ENCODE measurements around the gene DPEP2.
"Not testable (repeated sequence)": the region's sequence is repeated elsewhere in the genome, so short reads cannot be mapped to it uniquely, and the experiment has no call there.

Gene DPEP2

DNA sequence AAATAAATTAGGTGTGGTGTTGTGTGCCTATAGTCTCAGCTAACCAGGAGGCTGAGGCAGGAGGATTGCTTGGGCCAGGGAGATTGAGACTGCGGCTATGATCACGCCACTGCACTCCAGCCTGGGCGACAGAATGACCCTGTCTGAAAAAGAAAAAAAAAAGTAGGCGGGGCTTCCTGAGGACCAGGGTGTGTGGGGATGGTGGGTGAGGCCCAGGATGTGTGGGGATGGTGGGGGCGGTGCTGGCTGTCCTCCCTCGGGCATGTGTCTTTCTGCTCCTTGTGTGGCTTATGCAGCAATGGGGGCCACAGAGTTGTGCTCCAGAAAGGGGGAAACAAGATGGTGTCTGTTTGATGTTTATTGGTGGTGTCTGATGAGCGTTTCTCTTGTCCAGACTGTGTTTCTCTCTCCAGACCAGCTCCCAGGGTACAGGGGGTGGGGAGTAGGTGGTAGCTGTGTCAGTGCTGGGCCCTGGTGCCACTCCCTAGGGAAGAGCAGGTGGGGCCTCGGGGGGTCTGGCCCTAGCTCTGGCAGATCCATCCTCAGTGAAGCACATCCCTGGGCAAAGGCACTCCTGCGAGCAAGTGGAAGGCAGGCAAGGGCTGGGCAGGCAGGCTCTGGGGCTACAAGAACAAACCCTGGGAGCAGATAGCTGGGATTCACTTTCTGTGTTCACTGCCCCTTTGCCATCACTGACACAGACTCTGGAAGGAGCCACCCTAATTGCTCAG is 57.6 kb downstream of the DPEP2 start:
- peaks cover 15% of the 10 kb centered on the region for H3K79me2 ChIP-seq (ENCODE audit: insufficient read depth, low read length)
- H3K9me3 ChIP-seq (ENCODE audit: insufficient read depth, low read depth, low read length) = no peaks in the 10 kb centered on the region
- H3F3A ChIP-seq (ENCODE audit: low read depth) = no peaks in the 10 kb centered on the region; the same call in 1 of the 2 replicates
- no peaks in the 10 kb centered on the region for H3K27me3 ChIP-seq (ENCODE audit: insufficient read depth, low read length, poor library complexity, severe bottlenecking)
- TF ChIP-seq, protein P1, sequence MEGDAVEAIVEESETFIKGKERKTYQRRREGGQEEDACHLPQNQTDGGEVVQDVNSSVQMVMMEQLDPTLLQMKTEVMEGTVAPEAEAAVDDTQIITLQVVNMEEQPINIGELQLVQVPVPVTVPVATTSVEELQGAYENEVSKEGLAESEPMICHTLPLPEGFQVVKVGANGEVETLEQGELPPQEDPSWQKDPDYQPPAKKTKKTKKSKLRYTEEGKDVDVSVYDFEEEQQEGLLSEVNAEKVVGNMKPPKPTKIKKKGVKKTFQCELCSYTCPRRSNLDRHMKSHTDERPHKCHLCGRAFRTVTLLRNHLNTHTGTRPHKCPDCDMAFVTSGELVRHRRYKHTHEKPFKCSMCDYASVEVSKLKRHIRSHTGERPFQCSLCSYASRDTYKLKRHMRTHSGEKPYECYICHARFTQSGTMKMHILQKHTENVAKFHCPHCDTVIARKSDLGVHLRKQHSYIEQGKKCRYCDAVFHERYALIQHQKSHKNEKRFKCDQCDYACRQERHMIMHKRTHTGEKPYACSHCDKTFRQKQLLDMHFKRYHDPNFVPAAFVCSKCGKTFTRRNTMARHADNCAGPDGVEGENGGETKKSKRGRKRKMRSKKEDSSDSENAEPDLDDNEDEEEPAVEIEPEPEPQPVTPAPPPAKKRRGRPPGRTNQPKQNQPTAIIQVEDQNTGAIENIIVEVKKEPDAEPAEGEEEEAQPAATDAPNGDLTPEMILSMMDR (conservative IDR thresholded peaks at IDR 0.05; ENCODE audit: low read length) = no peak
- TF ChIP-seq EZH2phosphoT487 (IDR thresholded peaks at IDR 0.05; ENCODE audit: borderline replicate concordance) = no peak
- H2AFZ ChIP-seq (ENCODE audit: low read length) = no peak overlapping the region
- H3K9me2 ChIP-seq (replicated peaks; ENCODE audit: low read depth, low read length) = no peaks in the 10 kb centered on the region
- no peak overlapping the region for H3K4me3 ChIP-seq (ENCODE audit: low read length, poor library complexity, severe bottlenecking)
- no peaks in the 10 kb centered on the region for H3K36me3 ChIP-seq (ENCODE audit: insufficient read depth, low read length)
- H3K4me2 ChIP-seq (ENCODE audit: low read depth, low read length, poor library complexity, severe bottlenecking) = peak overlapping the region; percentile 18
- H3K9ac ChIP-seq (ENCODE audit: low read depth, low read length, poor library complexity, severe bottlenecking) = no peak overlapping the region
- H3K4me1 ChIP-seq (ENCODE audit: insufficient read depth, low read length, poor library complexity, severe bottlenecking) = peaks cover 19% of the 10 kb centered on the region
- no peaks in the 10 kb centered on the region for H4K20me1 ChIP-seq (ENCODE audit: insufficient read depth, low read length, poor library complexity, severe bottlenecking)

DNA sequence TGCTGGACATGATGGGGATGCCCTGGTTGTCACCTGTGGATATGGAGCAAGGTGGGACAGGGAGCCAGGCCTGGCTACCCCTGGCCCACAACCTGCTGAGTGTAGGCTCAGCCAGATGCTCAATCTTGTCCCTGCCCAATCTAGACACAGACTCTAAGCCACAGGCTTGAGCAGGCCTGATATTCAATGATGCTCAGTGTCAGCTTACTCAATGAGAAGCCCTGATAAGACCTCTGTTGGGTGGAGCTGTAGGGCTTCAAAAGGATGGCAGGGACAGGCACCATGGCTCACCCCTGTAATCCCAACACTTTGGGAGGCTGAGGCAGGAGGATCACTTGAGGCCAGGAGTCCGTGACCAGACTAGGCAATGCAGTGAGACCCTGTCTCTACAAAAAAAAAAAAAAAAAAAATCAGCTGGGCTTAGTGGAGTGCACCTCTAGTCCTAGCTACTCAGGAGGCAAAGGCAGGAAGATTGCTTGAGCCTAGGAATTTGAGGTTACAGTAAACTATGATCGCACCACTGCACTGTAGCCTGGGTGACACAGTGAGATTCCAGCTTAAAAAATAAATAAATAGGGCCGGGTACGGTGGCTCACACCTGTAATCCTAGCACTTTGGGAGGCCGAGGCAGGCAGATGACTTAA is 58.7 kb downstream of the DPEP2 start:
- Histone ChIP-seq H3K4me2 (ENCODE audit: low read depth, low read length, poor library complexity, severe bottlenecking) (no peak overlapping the region), H2AFZ (ENCODE audit: low read length) (no peak overlapping the region), H3K27me3 (ENCODE audit: insufficient read depth, low read length, poor library complexity, severe bottlenecking) (no peaks in the 10 kb centered on the region), H3K36me3 (ENCODE audit: insufficient read depth, low read length) (no peaks in the 10 kb centered on the region), H3K4me1 (ENCODE audit: insufficient read depth, low read length, poor library complexity, severe bottlenecking) (peaks cover 19% of the 10 kb centered on the region), H3K79me2 (ENCODE audit: insufficient read depth, low read length) (peaks cover 24% of the 10 kb centered on the region), H3K4me3 (ENCODE audit: low read length, poor library complexity, severe bottlenecking) (no peak overlapping the region), H3K9ac (ENCODE audit: low read depth, low read length, poor library complexity, severe bottlenecking) (no peak overlapping the region), H3K9me2 (replicated peaks; ENCODE audit: low read depth, low read length) (no peaks in the 10 kb centered on the region), H4K20me1 (ENCODE audit: insufficient read depth, low read length, poor library complexity, severe bottlenecking) (no peaks in the 10 kb centered on the region), H3F3A (ENCODE audit: low read depth) (no peaks in the 10 kb centered on the region; the same call in 1 of the 2 replicates), H3K9me3 (ENCODE audit: insufficient read depth, low read depth, low read length) (no peaks in the 10 kb centered on the region)
- TF ChIP-seq EZH2phosphoT487 (IDR thresholded peaks at IDR 0.05; ENCODE audit: borderline replicate concordance) = no peak
- TF ChIP-seq, protein P1 (conservative IDR thresholded peaks at IDR 0.05; ENCODE audit: low read length) = no peak

DNA sequence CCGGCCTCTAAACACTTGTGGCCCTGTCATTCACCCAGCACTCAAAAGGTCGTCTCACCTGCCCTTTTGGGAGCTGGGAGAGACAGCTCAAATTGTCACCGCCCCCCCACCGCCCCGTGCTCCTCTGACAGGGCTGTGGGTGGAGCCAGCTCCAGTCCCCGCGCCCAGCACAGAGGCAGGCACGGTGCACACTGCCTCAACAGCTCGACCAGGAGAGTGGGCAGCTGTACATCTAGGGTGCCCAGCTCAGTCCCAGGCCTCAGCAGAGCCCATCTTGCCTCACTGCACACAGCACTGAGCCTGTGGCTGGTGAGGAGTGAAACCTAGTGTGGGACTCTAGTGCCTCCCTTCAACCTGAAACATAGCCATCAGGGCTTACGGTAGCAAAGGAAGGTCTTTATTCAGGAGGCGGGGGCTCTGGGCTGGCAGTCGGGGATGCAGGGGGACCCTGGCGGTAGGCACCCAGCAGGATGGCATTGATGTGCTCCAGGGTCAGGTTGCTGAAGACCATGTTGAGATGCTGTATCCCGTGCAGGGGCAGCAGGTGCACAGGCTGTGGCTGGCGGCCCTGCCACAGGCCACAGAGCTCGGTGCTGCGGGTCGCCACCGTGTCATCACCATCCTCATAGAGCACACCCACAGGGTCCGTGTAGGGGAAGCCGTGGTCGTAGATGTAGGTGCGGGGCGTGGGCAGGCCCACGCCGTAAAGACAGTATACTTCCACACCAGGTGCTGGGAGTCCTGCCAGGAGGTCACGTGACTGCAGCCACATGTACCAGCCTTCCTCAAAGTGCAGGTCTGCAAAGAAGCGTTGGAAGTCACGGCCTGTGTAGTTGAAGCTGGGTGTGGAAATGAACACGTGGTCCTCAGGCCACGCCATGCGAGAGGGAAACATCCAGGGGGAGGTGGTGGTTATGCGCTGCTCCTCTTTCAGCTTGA is 59.5 kb downstream of the DPEP2 start:
- H3K4me2 ChIP-seq (ENCODE audit: low read depth, low read length, poor library complexity, severe bottlenecking) = no peak overlapping the region
- no peak overlapping the region for H2AFZ ChIP-seq (ENCODE audit: low read length)
- H3F3A ChIP-seq (ENCODE audit: low read depth) = no peaks in the 10 kb centered on the region; the same call in 1 of the 2 replicates
- TF ChIP-seq, protein P1 (conservative IDR thresholded peaks at IDR 0.05; ENCODE audit: low read length) = no peak
- TF ChIP-seq EZH2phosphoT487 (IDR thresholded peaks at IDR 0.05; ENCODE audit: borderline replicate concordance) = no peak
- H4K20me1 ChIP-seq (ENCODE audit: insufficient read depth, low read length, poor library complexity, severe bottlenecking) = peaks cover 7% of the 10 kb centered on the region
- H3K9me2 ChIP-seq (replicated peaks; ENCODE audit: low read depth, low read length) = no peaks in the 10 kb centered on the region
- no peaks in the 10 kb centered on the region for H3K9me3 ChIP-seq (ENCODE audit: insufficient read depth, low read depth, low read length)
- no peak overlapping the region for H3K4me3 ChIP-seq (ENCODE audit: low read length, poor library complexity, severe bottlenecking)
- peaks cover 24% of the 10 kb centered on the region for H3K4me1 ChIP-seq (ENCODE audit: insufficient read depth, low read length, poor library complexity, severe bottlenecking)
- no peaks in the 10 kb centered on the region for H3K27me3 ChIP-seq (ENCODE audit: insufficient read depth, low read length, poor library complexity, severe bottlenecking)
- peaks cover 30% of the 10 kb centered on the region for H3K79me2 ChIP-seq (ENCODE audit: insufficient read depth, low read length)
- H3K36me3 ChIP-seq (ENCODE audit: insufficient read depth, low read length) = no peaks in the 10 kb centered on the region
- H3K9ac ChIP-seq (ENCODE audit: low read depth, low read length, poor library complexity, severe bottlenecking) = no peak overlapping the region

DNA sequence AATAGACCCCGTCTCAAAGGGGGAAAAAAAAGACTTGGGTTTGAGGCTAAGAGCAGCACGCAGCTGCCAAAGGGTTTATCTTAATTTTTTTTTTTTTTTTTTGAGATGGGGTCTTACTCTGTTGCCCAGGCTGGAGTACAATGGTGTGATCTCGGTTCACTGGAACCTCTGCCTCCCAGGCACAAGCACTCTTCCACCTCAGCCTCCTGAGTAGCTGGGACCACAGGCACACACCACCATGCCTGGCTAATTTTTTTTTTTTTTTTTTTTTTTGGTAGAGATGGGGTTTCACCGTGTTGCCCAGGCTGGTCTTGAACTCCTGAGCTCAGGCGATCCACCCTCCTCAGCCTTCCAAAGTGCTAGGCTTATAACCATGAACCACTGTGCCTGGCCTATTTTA is 61.6 kb downstream of the DPEP2 start:
- not testable (repeated sequence) for H3K36me3 ChIP-seq (ENCODE audit: insufficient read depth, low read length); H4K20me1 ChIP-seq (ENCODE audit: insufficient read depth, low read length, poor library complexity, severe bottlenecking); H3K9me3 ChIP-seq (ENCODE audit: insufficient read depth, low read depth, low read length); H2AFZ ChIP-seq (ENCODE audit: low read length); H3K27me3 ChIP-seq (ENCODE audit: insufficient read depth, low read length, poor library complexity, severe bottlenecking); H3F3A ChIP-seq (ENCODE audit: low read depth); H3K9me2 ChIP-seq (replicated peaks; ENCODE audit: low read depth, low read length)
- Histone ChIP-seq H3K4me2 (ENCODE audit: low read depth, low read length, poor library complexity, severe bottlenecking) (peak overlapping the region; percentile 84), H3K79me2 (ENCODE audit: insufficient read depth, low read length) (peaks cover 30% of the 10 kb centered on the region), H3K4me3 (ENCODE audit: low read length, poor library complexity, severe bottlenecking) (peak overlapping the region; percentile 80), H3K4me1 (ENCODE audit: insufficient read depth, low read length, poor library complexity, severe bottlenecking) (peaks cover 24% of the 10 kb centered on the region), H3K9ac (ENCODE audit: low read depth, low read length, poor library complexity, severe bottlenecking) (peak overlapping the region; percentile 96)

Data from Loucy (cell line).